OCI-LY7 (cell line): ENCODE results near the gene IQSEC1.

ENCODE experiments used
- EZH2phosphoT487 ChIP-seq: fragments of 200-600 bp; sonication (generic); IDR thresholded peaks from 2 replicates; pipeline ENCODE4 v1.6.1; 2018; ENCODE audit warnings: low read depth, borderline replicate concordance, mild to moderate bottlenecking, mixed run types, antibody characterized with exemption, low read length, moderate library complexity, mixed read lengths
- TF ChIP-seq, protein P1 (sequence below): fragments of 200-600 bp; sonication (generic); conservative IDR thresholded peaks from 2 replicates; pipeline ENCODE4 v1.5.1; 2014; ENCODE audit warnings: mild to moderate bottlenecking, antibody characterized with exemption, low read length, moderate library complexity, mixed read lengths

GRCh38 chr3:13042127-13042701 is 31.0 kb downstream of the IQSEC1 start:
- TF ChIP-seq, protein P1, sequence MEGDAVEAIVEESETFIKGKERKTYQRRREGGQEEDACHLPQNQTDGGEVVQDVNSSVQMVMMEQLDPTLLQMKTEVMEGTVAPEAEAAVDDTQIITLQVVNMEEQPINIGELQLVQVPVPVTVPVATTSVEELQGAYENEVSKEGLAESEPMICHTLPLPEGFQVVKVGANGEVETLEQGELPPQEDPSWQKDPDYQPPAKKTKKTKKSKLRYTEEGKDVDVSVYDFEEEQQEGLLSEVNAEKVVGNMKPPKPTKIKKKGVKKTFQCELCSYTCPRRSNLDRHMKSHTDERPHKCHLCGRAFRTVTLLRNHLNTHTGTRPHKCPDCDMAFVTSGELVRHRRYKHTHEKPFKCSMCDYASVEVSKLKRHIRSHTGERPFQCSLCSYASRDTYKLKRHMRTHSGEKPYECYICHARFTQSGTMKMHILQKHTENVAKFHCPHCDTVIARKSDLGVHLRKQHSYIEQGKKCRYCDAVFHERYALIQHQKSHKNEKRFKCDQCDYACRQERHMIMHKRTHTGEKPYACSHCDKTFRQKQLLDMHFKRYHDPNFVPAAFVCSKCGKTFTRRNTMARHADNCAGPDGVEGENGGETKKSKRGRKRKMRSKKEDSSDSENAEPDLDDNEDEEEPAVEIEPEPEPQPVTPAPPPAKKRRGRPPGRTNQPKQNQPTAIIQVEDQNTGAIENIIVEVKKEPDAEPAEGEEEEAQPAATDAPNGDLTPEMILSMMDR = no peak
- no peak for TF ChIP-seq EZH2phosphoT487
